ENCODE results near the gene CLEC17A. TPM values are rescaled to one million over a fixed set of nuclear protein-coding genes. Genes with fewer than 3 reads are reported as not detected.
"Not testable (repeated sequence)": the region's sequence is repeated elsewhere in the genome, so short reads cannot be mapped to it uniquely, and the experiment has no call there.

Gene CLEC17A
- total RNA-seq, 2 experiments from 2014 or later, result 0.60 to 0.83 TPM

DNA sequence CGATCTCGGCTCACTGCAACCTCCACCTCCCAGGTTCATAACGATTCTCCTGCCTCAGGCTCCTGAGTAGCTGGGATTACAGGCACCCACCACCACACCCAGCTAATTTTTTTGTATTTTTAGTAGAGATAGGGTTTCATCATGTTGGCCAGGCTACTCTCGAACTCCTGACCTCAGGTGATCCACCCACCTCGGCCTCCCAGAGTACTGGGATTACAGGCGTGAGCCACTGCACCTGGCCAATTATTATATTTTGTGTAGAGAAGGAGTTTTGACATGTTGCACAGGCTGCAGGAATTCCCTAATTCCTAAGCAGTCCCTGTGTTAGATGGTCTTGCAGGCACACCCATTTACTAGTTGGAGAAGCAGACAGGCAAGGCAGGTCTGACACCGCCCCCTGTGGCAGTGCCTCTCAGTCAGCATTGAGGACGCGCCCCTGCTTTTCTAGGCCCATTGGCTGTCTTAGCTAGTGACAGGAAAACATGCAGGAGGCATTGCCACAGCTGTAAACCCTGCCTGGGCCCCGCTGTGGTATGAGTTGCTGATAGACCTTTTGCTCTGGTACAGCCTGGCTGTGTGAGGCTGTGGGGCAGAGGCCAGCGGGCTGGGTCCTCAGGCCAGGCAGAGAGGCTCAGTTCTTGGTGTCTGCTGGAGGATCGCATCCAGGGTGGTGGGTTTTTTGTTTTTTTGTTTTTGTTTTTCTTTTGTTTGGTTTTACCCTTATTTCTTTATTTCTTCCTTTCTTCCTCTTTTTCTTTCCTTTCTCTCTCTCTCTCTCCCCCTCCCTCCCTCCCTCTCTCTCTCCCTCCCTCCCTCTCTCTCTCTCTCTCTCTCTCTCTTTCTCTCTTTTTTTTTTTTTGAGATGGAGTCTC is 31.5 kb upstream of the CLEC17A start:
- H3K9me3 Mint-ChIP-seq, result not testable (repeated sequence)

DNA sequence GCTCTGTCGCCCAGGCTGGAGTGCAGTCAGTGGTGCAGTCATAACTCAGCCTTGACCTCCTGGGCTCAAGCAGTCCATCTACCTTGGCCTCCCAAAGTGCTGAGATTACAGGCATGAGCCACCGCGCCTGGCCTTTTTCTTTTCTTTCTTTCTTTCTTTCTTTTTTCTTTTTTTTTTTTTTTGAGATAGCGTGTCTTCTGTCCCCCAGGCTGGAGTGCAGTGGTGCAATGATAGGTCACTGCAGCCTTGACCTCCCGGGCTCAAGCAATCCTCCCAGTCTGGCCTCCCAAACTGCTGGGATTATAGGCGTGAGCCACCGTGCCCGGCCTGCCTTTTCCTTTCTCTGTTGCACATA is 30.9 kb upstream of the CLEC17A start:
- ATAC-seq; H3K36me3 Mint-ChIP-seq (ENCODE audit: low read depth); H3K27me3 Mint-ChIP-seq; H3K4me3 Mint-ChIP-seq; POLR2A ChIA-PET; intact Hi-C loops (cut with micrococcal nuclease); DNase-seq; H3K27ac Mint-ChIP-seq; H3K9me3 Mint-ChIP-seq: not testable (repeated sequence)
- peaks cover 52% of the 10 kb centered on the region for H3K4me1 Mint-ChIP-seq (ENCODE audit: low read depth)
- CTCF ChIA-PET, result interaction anchor here (0.7 to 4.2 kb wide), 9 partner anchors 10 to 134 kb away, joined by 3 to 14 read pairs (median 6); partner anchors contain the start of genes GIPC1 and NDUFB7

More for the DNA sequence above, 31.5 kb upstream of the CLEC17A start:
- ATAC-seq (peak; percentile 96), DNase-seq (peak; percentile 94)
- peak overlapping the region; percentile 75 for H3K27ac Mint-ChIP-seq
- H3K36me3 Mint-ChIP-seq (ENCODE audit: low read depth); intact Hi-C loops (cut with micrococcal nuclease); H3K4me3 Mint-ChIP-seq; H3K27me3 Mint-ChIP-seq: not testable (repeated sequence)
- POLR2A ChIA-PET, result interaction anchor here (1.7 kb wide), 1 partner anchor 15 kb away, joined by 4 read pairs; no protein-coding TSS in a partner anchor
- TF ChIP-seq, protein P1, sequence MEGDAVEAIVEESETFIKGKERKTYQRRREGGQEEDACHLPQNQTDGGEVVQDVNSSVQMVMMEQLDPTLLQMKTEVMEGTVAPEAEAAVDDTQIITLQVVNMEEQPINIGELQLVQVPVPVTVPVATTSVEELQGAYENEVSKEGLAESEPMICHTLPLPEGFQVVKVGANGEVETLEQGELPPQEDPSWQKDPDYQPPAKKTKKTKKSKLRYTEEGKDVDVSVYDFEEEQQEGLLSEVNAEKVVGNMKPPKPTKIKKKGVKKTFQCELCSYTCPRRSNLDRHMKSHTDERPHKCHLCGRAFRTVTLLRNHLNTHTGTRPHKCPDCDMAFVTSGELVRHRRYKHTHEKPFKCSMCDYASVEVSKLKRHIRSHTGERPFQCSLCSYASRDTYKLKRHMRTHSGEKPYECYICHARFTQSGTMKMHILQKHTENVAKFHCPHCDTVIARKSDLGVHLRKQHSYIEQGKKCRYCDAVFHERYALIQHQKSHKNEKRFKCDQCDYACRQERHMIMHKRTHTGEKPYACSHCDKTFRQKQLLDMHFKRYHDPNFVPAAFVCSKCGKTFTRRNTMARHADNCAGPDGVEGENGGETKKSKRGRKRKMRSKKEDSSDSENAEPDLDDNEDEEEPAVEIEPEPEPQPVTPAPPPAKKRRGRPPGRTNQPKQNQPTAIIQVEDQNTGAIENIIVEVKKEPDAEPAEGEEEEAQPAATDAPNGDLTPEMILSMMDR (IDR thresholded peaks at IDR 0.05), result peak; percentile 70
- CTCF ChIA-PET, result interaction anchor here (0.7 to 4.2 kb wide), 9 partner anchors 11 to 135 kb away, joined by 3 to 14 read pairs (median 6); partner anchors contain the start of genes GIPC1 and NDUFB7
- H3K4me1 Mint-ChIP-seq (ENCODE audit: low read depth), result peaks cover 47% of the 10 kb centered on the region

DNA sequence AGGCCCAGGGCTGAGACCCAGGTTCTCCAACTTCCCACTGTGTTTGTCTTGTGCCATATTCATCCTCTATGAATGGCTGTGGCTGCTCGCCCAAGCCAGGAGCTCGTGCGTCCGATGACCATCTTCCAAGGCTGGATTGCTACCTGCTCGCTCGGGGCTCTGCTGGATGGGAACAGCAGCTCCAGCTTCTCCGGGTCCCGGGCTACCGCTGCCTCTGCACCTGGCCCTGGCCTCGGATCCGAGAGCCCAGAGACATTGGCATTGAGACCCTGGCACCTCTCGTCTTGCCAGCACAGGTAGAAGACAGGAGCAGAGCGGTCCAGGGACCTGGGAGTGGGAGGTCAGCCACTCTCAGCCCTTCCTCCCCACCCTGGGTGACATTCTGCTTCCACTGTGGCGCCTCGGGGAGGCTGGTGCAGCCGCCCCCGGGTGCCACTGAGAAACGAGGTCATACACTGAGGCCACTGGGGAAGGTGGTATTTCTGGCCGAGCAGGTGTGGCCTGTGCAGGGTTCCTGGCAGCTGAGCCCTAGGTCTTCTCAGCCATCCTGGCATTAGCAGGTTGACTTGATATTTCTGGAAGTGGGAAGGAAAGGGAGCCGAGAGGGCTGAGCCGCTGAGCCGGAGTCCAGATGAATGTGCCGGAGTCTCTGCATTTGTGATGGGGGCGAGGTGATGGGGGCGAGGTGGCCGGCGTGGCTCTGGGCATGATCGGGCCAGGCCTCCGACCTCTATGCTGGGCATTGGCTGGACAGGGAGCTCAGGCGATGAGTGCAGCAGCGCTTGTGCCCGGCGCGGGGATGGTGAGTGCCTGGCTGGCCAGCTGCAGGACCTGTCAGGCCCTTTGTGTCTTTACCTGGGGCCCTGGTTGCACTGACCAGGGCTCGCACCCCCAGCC is 29.6 kb upstream of the CLEC17A start:
- POLR2A ChIA-PET, result interaction anchor here (0.7 to 0.9 kb wide), 2 partner anchors 16 to 46 kb away, joined by 3 read pairs; no protein-coding TSS in a partner anchor
- peak overlapping the region; percentile 59 for H3K27ac Mint-ChIP-seq
- H3K4me3 Mint-ChIP-seq, result no peak overlapping the region
- TF ChIP-seq, protein P1 (IDR thresholded peaks at IDR 0.05), result no peak
- H3K4me1 Mint-ChIP-seq (ENCODE audit: low read depth), result peaks cover 52% of the 10 kb centered on the region
- no peak for ATAC-seq
- CTCF ChIA-PET, result interaction anchor here (0.8 to 4.2 kb wide), 4 partner anchors 15 to 133 kb away, joined by 3 to 14 read pairs (median 4); no protein-coding TSS in a partner anchor
- intact Hi-C loops (cut with micrococcal nuclease), result no loop called here
- H3K27me3 Mint-ChIP-seq, result no peaks in the 10 kb centered on the region
- H3K9me3 Mint-ChIP-seq, result no peaks in the 10 kb centered on the region
- peaks cover 8% of the 10 kb centered on the region for H3K36me3 Mint-ChIP-seq (ENCODE audit: low read depth)
- no peak for DNase-seq

DNA sequence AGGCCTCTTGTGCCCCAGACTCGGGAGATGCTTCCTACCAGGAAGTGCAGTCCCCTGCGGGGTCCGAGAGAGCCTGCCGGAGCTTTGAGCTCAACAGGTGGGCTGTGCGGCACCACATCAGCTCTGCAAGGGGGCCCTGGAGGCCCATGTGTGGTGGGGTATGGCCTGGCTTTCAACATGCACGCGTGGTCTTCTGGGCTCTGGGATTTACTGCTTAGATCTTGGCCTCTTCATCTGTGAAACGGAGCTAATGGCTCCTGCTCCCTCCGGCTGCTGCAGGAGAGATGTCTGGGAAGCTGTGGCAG is 29.0 kb upstream of the CLEC17A start:
- peak overlapping the region; percentile 9 for H3K27ac Mint-ChIP-seq
- POLR2A ChIA-PET, result interaction anchor here (0.7 to 1.0 kb wide), 3 partner anchors 16 to 47 kb away, joined by 3 read pairs; partner anchors contain the start of gene NDUFB7

More for the DNA sequence above, 29.0 kb upstream of the CLEC17A start:
- TF ChIP-seq, protein P1 (IDR thresholded peaks at IDR 0.05), result no peak
- Mint-ChIP-seq H3K4me3 (no peak overlapping the region), H3K36me3 (ENCODE audit: low read depth) (peaks cover 5% of the 10 kb centered on the region), H3K9me3 (no peaks in the 10 kb centered on the region), H3K4me1 (ENCODE audit: low read depth) (peaks cover 52% of the 10 kb centered on the region), H3K27me3 (no peaks in the 10 kb centered on the region)
- no peak for ATAC-seq
- DNase-seq, result no peak
- intact Hi-C loops (cut with micrococcal nuclease), result no loop called here
- CTCF ChIA-PET, result interaction anchor here (0.7 to 2.0 kb wide), 4 partner anchors 14 to 132 kb away, joined by 3 to 5 read pairs (median 4); partner anchors contain the start of gene NDUFB7
